GM19324 (cell line): ENCODE data around the gene GFER.
"Not testable (repeated sequence)": the region's sequence is repeated elsewhere in the genome, so short reads cannot be mapped to it uniquely, and the experiment has no call there.

Source experiments
- ATAC-seq: cut with Tn5 transposase; IDR thresholded peaks from one replicate; pipeline ENCODE4 v1.9.1; 2021; ENCODE audit warnings: mild to moderate bottlenecking, moderate library complexity; ENCODE audit not compliant: unreplicated experiment, low FRiP score

GFER gene

GRCh38 chr16:2023092-2024031, 39.4 kb downstream of the GFER start:
- ATAC-seq: peak; percentile 69

GRCh38 chr16:2024032-2024420, 40.0 kb downstream of the GFER start:
- ATAC-seq: no peak

GRCh38 chr16:2025251-2025650, 41.3 kb downstream of the GFER start:
- no peak for ATAC-seq

- ATAC-seq: no peak
Observed at GRCh38 chr16:2025878-2026460, 42.0 kb downstream of the GFER start.

- ATAC-seq: no peak
Observed at GRCh38 chr16:2026461-2027023, 42.5 kb downstream of the GFER start, which contains the start of gene NHERF2. Gene NHERF2, plus strand, starts transcription at chr16:2026902. Its CDS starts 104 bp downstream, at chr16:2027006.

GRCh38 chr16:2027024-2028010, 43.3 kb downstream of the GFER start:
- no peak for ATAC-seq

- no peak for ATAC-seq
Observed at GRCh38 chr16:2028146-2028545, 44.2 kb downstream of the GFER start.

GRCh38 chr16:2028620-2029220, 44.7 kb downstream of the GFER start:
- no peak for ATAC-seq

GRCh38 chr16:2029350-2029749, 45.4 kb downstream of the GFER start:
- no peak for ATAC-seq

- no peak for ATAC-seq
Observed at GRCh38 chr16:2030036-2030435, 46.0 kb downstream of the GFER start.

GRCh38 chr16:2031081-2031577, 47.1 kb downstream of the GFER start:
- ATAC-seq: no peak

- ATAC-seq: no peak
Observed at GRCh38 chr16:2032285-2033056, 48.5 kb downstream of the GFER start.

GRCh38 chr16:2033057-2033908, 49.3 kb downstream of the GFER start:
- ATAC-seq: no peak

- ATAC-seq: not testable (repeated sequence)
Observed at GRCh38 chr16:2033909-2034695, 50.1 kb downstream of the GFER start.

- ATAC-seq: no peak
Observed at GRCh38 chr16:2034696-2035430, 50.9 kb downstream of the GFER start.

GRCh38 chr16:2035431-2036199, 51.6 kb downstream of the GFER start:
- ATAC-seq: no peak
